ENCODE measurements around the gene ARID3B.

Gene ARID3B

DNA sequence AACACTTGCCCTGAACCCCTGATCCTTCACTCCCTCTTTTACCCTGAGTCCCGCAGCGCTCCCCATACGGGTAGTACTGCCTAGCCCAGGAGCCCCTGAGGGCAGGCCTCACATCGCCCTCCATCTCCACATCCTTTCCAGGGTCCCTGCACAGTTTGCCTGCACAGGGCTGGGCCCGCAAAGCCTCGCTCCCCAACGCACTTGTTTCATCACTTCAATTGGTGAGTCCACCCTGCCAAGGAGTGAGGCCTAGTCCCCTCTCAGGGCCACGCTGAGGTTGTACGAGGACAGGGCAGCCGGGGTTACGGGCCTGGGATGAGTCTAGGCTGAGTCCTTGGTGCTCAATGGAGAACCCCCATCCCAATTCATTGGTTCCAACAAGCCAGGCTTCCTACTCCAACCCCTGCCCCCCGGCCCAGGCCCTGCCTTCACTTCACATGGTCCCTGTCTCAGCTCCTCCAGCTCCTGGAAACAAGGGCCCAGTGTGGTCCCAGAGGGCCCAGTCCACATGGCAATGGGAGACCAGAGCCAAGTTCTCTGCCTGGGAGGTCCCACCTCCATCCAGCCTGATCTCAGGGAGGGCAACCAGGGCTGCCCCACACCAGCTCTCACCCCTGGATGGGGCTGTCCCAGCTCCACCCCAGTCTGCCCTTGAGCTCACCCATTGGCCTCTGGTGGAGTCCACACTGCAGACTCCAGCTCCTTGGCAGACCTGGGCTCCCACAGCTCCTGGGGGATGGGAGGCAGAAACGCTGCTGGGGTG is 62.2 kb downstream of the ARID3B start:
- in situ Hi-C loops (cut with HindIII; ENCODE audit: low sequenced_read_pairs), result no loop called here

DNA sequence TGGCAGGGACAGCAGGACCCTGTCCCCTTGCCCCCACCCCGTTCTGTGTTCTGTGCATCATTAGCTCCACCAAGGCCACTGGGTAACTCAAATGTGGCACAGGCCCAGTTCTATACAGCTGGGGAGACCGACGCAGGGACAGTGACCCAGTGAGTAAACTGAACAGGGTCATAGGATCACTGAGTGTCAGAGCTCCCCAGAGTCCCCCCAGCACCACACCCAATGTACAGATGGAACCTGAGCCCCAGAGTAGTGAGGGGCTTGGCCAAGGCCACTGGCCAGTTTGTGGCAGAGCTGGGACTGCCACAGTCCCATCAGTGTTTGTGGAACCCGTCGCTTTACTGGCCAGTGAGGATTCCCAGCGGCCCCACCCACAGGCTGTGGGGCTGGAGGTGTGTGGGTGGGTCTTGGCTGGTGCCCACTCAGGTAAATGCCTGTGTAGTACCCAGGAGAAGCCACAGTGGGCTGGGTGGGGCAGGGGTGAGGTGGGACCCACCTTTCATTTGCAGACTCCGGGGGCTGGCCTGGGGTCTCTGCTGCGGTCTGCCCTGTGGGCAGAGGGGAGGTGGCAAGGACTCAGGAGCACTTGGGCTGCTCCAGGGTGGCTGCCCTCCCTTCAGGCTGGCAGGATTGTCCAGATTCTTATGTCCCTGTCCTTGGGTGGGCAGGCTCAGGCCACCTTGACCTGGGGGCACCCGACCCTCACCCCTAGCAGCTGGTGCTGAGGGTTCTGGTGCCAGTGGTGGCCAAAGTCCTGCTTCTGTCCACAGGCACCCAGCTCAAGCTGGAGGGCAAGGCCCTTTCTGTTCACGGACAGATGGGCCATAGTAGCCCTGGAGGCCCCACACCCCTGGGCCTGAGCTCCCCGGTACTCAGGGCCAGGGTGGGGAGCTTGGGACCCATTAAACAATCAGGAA is 63.0 kb downstream of the ARID3B start:
- in situ Hi-C loops (cut with HindIII; ENCODE audit: low sequenced_read_pairs), result no loop called here

GRCh38 chr15:74604983-74605794 is 64.2 kb downstream of the ARID3B start:
- in situ Hi-C loops (cut with HindIII; ENCODE audit: low sequenced_read_pairs), result no loop called here

DNA sequence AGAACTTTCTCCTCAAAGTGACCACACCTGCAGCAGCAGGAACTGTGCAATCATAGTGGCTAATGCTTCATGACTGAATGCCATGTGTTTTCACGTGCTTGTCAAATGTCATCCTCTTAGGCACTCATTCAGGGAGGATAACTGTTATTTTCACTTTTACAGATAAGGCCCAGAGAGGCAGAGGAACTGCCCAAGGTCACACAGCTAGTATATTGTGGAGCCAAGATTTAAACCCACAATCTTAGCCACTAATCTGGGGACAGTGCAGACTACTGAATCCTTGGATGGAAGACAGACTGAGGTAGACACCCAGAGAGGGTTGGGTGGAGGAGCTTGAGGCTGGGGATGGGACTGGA is 64.8 kb downstream of the ARID3B start:
- in situ Hi-C loops (cut with HindIII; ENCODE audit: low sequenced_read_pairs), result no loop called here

DNA sequence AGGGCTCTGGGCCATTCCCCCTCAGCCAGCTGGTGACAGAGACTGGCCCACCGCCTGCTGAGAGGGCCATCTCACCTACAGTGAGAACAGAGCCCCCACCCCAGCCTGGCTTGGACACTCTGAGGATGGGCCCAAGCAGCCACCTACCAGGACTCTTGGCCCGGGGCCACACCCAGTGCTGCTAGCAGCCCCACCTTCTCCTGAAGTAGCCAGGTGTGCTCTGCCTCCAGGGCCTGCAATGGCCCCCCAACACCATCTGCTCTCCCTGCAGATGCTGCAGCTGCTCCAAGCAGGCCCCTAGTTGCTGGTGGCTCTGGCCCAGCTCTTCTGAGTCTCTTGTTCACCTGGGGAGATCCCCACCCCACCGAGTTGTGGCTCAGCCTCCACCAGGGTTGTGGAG is 67.8 kb downstream of the ARID3B start:
- in situ Hi-C loops (cut with HindIII; ENCODE audit: low sequenced_read_pairs), result no loop called here

DNA sequence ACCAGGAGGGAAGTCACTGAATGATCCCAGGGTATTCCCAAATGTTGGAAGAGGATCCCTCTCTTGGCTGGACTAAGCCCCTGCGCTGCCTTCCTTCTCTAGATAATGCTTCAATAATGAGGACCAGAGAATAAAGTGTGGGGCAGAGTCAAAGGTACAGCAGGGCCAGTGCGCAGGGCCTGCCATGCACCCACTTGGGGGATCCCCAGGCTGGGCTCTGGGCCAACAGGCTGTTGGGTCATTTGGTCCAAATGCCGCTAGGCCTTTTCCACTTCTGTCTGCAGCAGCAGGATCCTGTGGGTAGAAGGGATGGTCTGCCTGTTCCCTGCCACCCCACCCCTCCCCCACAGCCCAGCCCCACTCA is 68.9 kb downstream of the ARID3B start:
- in situ Hi-C loops (cut with HindIII; ENCODE audit: low sequenced_read_pairs), result loop anchor here (5.0 kb wide), 1 partner anchor 63 kb away; no protein-coding TSS in a partner anchor

- in situ Hi-C loops (cut with HindIII; ENCODE audit: low sequenced_read_pairs), result loop anchor here (5.0 kb wide), 1 partner anchor 63 kb away; no protein-coding TSS in a partner anchor
Observed at GRCh38 chr15:74610302-74610951, 69.4 kb downstream of the ARID3B start.

DNA sequence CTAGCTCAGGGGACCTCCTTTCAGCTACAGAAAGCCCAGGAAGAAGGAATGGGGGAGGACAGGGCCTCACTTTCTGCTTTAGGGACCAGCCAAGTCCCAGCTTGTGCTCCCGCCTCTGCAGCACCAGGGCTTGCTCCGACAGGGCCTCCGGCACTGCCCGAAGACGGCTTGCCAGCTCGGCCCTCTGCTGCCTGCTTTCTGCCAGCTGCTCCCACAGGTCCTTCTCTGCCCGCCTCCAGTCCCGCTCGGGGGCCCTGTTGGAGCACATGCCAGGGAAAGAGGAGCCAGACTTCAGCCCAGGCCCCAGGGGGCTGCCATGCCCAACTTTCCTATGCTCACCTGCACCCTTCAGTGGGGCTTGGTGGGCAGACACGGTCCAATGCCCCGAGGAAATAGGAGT is 70.3 kb downstream of the ARID3B start:
- in situ Hi-C loops (cut with HindIII; ENCODE audit: low sequenced_read_pairs), result loop anchor here (5.0 kb wide), 1 partner anchor 64 kb away; no protein-coding TSS in a partner anchor

- in situ Hi-C loops (cut with HindIII; ENCODE audit: low sequenced_read_pairs), result loop anchor here (5.0 kb wide), 1 partner anchor 65 kb away; no protein-coding TSS in a partner anchor
Observed at GRCh38 chr15:74611834-74612233, 70.8 kb downstream of the ARID3B start.

GRCh38 chr15:74612677-74613076 is 71.7 kb downstream of the ARID3B start:
- in situ Hi-C loops (cut with HindIII; ENCODE audit: low sequenced_read_pairs), result loop anchor here (5.0 kb wide), 1 partner anchor 65 kb away; no protein-coding TSS in a partner anchor

- in situ Hi-C loops (cut with HindIII; ENCODE audit: low sequenced_read_pairs), result loop anchor here (5.0 kb wide), 1 partner anchor 66 kb away; no protein-coding TSS in a partner anchor
Observed at GRCh38 chr15:74613089-74613952, 72.3 kb downstream of the ARID3B start.

DNA sequence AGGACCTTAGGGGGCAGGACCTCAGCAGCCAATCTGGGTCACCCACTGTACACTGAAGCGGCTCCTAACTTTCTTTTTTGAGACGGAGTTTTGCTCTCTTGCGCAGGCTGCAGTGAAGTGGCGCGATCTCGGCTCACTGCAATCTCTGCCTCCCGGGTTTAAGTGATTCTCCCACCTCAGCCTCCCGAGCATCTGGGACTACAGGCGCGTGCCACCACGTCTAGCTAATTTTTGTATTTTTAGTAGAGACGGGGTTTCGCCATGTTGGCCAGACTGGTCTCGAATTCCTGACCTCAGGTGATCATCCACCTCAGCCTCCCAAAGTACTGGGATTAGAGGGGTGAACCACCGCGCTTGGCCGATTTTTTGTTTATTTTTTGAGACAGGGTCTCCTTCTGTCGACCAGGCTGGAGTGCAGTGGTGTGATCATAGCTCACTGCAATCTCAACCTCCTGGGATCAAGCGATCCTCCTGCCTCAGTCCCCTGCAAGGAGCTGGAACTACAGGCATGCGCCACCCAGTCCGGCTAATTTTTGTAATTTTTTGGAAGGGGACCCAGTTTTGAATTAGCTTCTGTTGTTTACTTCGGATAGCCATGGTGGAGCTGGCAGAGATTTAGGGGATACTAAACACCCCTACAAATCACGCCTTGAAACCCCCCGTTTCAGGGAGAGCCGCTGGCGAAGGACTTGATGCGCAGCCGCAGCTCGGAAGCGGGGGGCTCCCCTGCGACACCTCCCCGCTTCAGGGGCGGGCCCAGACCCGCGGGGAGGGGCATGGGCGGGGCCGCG is 73.1 kb downstream of the ARID3B start:
- in situ Hi-C loops (cut with HindIII; ENCODE audit: low sequenced_read_pairs), result loop anchor here (5.0 kb wide), 1 partner anchor 67 kb away; no protein-coding TSS in a partner anchor

- in situ Hi-C loops (cut with HindIII; ENCODE audit: low sequenced_read_pairs), result loop anchor here (5.0 kb wide), 1 partner anchor 68 kb away; no protein-coding TSS in a partner anchor
Observed at GRCh38 chr15:74614744-74615507, 73.9 kb downstream of the ARID3B start.

GRCh38 chr15:74615508-74616365 is 74.7 kb downstream of the ARID3B start, which contains the start of gene CLK3:
Gene CLK3 (plus strand): TSS chr15:74615836. CDS start chr15:74619197, 3,361 bp downstream.
- in situ Hi-C loops (cut with HindIII; ENCODE audit: low sequenced_read_pairs), result no loop called here

DNA sequence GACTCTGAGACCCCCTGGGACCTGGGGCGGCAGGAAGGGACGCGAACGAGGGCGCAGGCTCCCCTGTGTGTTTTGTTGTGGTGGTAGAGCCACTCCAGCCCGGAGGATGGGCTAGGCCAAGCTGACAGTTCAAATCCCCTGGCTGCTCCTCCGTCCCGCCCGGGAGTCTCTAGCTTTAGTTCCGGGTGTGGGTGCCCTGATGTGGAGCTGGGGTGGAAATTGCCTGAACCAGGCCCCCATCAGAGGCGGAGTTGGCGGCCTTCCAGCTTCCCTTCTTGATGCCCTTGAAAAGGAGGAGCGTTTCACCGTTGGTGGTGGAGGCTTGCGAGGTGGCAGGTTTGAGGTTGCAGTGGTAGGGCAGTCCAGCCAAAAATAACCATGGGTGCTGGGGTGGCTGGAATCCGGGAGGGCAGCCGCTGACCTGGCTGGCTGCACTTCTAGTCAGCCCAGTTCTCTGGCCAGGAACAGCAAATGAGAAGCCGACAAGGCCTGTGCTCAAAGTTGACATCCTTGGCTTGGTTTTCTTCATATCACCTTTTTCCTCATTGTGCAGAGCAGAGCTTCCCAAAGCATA is 75.4 kb downstream of the ARID3B start:
- in situ Hi-C loops (cut with HindIII; ENCODE audit: low sequenced_read_pairs), result no loop called here

GRCh38 chr15:74616996-74617395 is 76.0 kb downstream of the ARID3B start:
- in situ Hi-C loops (cut with HindIII; ENCODE audit: low sequenced_read_pairs), result no loop called here

Data from DLD1 (cell line).